HL-60/S4 treated with phorbol 12-myristate 13-acetate at 8.2 ng/mL for 4 days and 3 days (cell line): ENCODE results near the gene NPIPA5.
"Not testable (repeated sequence)": the region's sequence is repeated elsewhere in the genome, so short reads cannot be mapped to it uniquely, and the experiment has no call there.

Source experiments
- in situ Hi-C: fragments of 300-500 bp; cut with MboI; formaldehyde crosslinking; loops from 2 replicates; pipeline ENCODE4 v1.15.0; 2022; ENCODE audit warnings: low sequenced_read_pairs

NPIPA5 gene

DNA sequence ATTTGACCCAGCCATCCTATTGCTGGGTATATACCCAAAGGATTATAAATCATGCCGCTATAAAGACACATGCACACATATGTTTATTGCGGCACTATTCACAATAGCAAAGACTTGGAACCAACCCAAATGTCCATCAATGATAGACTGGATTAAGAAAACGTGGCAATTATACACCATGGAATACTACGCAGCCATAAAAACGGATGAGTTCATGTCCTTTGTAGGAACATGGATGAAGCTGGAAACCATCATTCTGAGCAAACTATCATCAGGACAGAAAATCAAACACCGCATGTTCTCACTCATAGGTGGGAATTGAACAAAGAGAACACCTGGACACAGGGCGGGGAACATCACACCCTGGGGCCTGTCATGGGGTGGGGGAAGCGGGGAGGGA lies 14.9 kb upstream of the NPIPA5 start:
- in situ Hi-C loops = not testable (repeated sequence)

DNA sequence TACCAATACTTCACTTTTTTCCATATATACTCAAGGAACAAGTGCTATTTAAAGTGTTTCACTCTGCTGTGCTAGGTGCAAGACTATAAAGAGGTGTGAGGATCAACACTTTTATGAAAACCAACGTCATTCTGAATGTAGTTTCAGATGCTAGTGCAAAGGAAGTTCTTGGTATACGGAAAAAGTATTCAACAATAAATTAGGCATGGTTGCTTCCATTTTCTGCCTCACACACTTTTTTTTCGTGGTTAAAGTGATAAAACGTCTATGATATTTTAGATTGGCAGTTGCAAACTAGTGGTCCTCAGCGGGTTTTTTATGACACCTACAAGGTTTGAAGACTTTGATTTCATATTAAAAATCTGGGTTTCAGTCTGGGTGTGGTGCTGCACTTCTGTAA lies 11.8 kb upstream of the NPIPA5 start:
- in situ Hi-C loops = not testable (repeated sequence)

DNA sequence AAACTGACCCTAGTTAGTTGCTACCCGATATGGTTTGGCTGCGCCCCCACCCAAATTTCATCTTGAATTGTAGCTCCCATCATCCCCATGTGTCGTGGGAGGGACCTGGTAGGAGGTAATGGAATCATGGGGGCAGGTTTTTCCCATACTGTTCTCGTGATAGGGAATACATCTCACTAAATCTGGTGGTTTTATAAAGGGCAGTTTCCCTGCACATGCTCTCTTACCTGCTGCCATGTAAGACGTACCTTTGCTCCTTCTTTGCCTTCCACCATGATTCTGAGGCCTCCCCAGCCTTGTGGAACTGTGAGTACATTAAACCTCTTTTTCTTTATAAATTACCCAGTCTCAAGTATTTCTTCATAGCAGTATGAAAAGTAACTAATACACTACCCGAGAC lies 10.0 kb upstream of the NPIPA5 start:
- in situ Hi-C loops = not testable (repeated sequence)

DNA sequence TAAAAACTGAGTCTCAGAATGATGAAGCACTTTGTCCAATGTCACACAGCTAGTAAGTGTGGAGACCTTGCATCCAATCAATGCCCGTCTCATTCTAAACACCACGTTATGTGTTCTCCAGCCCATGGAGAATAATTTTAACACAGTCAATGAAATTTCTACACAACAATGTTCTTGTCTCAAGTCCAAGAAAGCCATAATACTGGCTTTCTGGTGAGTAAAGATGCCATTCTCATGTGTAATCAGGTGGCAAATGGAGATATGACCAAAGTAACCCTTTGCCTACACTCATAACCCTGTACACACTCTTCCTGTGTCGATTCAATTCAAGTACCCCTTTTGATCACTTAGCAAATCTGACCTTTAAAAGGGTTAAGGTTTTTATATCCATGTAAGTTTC lies 4.7 kb upstream of the NPIPA5 start:
- in situ Hi-C loops = not testable (repeated sequence)

DNA sequence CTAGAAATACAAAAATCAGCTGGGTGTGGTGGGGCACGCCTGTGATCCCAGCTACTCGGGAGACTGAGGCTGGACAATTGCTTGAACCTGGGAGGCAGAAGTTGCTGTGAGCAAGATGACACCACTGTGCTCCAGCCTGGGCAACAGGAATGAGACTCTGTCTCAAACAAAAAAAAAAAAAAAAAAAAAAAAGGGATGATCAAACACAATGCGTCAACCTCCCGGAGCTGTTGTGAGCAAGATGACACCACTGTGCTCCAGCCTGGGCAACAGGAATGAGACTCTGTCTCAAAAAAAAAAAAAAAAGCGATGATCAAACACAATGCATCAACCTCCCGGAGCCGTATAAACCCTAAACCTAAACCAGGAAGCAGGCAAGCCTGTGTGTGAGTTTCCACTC lies 20.6 kb downstream of the NPIPA5 start:
- in situ Hi-C loops = not testable (repeated sequence)

DNA sequence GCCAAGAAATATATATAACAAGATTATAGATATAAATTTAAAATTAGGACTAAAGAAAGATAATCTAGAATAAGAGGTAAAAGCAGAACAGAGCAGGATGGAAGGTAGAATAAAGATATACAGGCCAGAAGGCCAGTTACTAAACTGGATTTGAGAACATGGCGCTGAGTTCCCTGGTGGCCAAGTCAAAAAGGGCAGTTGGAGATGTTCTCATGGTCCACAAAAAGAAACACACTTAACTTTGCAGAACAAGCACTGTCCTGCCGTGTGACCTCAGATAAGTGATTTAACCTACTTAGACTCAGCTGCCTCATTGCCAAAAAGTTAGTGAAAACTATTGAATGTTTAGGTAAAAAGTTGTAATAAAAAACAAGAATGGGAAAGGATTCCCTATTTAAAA lies 23.2 kb downstream of the NPIPA5 start:
- in situ Hi-C loops = not testable (repeated sequence)

DNA sequence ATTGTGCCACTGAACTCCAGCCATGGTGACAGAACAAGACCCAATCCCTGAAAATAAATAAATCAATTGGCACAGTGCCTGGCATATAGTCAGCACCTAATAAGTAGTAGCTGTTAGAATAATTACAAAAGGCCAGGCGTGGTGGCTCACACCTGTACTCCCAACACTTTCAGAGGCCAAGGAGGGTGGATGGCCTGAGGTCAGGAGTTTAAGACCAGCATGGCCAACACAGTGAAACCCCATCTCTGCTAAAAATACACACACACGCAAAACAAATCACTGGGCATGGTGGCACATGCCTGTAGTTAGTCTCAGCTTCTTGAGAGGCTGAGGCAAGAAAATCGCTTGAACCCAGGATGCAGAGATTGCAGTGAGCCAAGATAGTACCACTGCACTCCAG lies 25.2 kb downstream of the NPIPA5 start:
- in situ Hi-C loops = not testable (repeated sequence)

DNA sequence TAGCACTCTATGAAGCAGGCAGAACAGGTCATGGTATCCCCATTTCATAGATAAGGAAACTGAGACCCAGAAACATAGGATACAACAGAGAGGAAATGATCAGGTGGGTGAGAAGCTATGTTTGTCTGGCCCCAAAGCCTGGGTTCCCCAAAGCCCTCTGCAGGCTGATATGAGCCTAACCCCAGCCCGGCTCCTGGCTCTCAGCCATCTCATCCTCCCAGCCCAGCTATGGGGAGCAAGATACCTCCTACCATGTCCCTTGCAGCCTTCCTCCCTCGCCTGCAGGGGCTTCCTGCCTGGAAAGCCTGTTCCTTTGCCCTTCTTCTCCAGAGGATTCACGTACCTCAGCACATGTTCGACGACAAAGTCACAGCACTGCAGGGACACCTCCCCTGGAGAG lies 26.3 kb downstream of the NPIPA5 start:
- in situ Hi-C loops = not testable (repeated sequence)

DNA sequence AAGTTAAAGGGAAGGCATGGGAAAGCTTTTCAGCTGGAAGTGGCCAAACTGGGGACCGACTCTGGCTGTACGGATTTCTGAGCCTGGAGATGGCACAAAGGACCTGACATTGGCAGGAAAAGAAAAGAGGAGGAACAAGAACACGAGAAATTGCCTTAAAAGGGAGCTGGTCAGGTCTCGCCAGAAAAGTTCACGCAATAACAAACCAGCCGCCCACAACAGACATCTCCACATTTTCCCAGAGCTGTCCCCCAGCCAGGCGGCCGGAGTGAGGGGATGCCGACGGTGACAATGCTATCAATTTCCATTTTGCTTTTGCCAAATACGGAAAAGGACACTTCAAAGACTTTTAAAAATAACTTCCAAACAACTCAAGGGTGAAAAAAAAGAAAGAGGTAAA lies 26.8 kb downstream of the NPIPA5 start:
- in situ Hi-C loops = not testable (repeated sequence)

DNA sequence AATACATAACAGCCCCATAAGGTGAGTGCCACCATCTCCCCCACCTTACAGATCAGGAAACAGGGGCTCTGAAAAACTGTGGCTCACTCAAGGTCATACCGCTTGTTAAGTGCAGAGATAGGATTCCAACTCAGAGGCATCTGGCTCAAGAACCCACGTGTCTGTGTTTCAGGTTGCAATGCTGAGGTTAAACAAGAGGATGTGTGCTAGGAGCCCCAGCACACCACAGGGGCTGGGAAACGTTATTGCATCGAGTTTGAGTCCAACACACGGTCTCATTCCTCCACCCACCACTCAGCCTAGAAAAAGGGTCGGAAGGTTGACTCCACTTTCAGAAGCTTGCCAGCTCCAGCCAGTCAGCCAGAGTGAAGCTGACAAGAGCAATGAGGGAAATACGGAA lies 29.4 kb downstream of the NPIPA5 start:
- in situ Hi-C loops = not testable (repeated sequence)

DNA sequence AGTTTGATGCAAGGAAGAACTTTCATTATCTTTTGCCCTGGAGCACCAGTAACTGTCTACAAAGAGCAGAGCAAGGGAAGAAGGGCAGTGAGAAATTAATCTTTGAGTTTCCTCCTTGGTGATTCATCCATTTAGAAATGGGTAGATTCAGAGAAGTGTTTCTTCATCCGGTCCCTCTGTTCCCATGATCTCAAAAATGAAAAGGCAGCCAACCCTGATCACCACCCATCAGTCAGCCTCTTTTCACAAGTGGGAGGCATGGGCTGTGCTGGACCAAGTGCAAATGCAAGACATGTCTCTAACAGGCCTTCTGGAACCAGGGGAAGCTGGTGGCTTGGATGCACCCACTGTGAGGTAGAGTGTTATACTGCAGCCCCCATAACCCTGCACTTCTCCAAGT lies 35.8 kb downstream of the NPIPA5 start:
- in situ Hi-C loops = not testable (repeated sequence)

DNA sequence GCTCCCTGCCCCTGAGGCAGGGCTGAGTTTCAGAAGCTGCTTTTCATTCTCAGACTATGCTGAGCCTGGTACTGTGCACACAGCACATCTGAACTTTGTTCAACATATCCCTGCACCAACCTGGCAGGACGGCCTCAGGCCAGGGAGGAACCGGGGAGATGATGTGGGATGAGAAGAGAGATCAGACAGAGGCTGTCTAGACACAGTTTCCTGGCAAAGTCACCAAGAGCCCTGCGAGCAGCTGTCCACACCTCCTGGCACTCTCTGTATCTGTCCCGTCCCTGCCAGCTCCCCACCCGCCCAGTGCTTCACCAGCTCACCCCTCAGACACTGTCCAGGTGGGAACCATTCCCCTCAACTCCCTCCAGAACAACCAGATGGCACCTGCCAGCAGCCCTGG lies 39.1 kb downstream of the NPIPA5 start:
- in situ Hi-C loops = not testable (repeated sequence)

DNA sequence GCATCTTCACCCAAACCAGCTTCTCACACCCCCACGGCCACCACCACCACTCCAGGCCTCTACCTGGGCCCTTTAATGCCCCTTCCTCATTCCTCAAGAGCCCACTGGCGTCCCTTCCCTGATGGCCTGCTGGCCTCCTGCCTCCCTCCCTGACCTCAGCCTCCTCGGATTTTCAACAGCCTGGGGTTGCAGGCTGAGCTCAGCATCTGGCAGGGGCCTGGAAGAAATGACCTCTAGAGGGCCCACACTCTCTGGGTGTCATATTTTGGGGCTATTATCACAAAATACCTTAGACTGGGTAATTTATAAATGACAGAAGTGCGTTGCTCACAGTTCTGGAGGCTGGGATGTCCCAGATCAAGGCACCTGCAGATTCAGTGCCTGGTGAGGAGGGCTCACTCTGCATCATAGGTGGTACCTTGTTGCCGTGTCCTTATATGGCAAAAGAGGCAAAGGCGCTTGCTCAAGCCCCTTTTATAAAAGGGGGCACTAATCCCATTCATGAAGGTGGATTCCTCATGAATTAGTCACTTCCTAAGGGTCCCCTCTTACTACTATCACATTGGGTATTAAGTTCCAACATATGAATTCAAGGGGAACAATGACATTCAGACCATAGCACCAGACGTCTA lies 40.0 kb downstream of the NPIPA5 start:
- in situ Hi-C loops = not testable (repeated sequence)

DNA sequence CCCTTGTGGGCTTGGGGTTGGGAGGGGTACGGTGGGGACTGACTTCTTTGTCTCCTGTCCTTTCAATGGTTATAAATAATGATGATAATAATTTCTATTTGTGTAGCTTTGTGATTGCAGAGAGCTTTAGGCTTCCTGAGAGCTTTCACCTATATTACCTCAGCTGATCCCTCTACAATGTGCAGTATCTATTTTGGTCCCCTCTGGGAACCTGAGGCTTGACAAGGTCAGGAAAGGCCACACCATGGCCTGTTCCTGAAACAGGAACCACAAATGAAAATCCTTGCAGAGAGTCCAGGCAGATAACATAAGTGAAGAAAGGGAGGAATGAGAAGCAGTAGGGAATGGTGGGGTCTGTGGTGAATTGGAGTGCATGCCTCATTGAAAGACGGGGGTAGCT lies 42.5 kb downstream of the NPIPA5 start:
- in situ Hi-C loops = not testable (repeated sequence)

DNA sequence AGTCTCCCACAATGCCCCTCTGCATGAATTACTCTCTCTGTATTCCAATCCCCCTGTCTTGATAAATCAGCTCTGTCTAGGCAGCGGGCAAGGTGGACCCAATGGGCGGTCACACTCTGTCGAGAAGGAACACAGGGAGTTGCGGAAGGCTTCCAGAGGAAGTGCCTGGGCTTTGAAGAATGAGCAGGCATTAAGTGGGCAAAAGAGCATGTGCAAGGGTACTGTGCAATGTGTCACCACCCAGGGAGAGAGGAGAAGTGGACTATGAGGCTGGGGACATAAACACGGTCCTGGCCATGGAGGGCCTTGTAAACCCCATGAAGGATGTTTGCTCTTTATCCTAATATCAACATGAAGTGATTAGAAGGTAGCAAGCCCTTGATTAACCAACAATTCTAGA lies 44.1 kb downstream of the NPIPA5 start:
- in situ Hi-C loops = not testable (repeated sequence)

DNA sequence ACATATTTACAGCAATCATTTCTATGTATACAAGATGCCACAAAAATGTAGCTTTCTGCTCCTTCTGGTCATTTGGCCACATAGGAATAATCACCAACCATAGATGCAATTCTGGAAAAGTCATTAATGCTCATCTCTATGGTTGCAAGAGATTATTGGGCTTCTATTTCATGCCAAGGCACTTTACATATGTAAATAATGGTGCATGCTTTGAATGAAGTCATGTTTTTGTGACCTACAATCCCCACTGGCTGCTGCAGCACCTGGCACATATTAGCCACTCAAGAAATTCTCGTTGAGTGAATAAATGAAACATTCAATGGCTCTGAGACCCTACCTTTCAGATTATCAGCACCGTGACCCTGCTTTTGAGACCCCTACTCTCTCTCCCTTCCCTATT lies 47.1 kb downstream of the NPIPA5 start:
- in situ Hi-C loops = not testable (repeated sequence)

DNA sequence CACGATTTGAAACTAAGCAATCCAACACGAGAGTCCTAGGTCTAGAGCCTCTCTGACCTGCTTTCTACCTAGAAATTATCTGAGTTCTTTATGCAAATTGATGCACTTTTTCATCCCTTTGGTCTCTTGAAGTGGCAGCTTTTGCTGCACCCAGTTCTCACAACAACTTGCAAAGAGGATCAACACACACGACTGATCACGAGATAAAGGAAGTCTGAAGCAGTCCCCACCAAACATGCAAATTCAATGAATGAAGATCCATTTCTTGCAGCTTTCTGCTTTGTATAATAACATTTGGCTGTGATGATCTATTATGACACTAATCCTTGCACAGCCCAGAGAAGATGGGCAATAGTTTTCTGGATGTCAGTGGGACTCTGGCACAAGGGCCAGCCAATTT lies 53.1 kb downstream of the NPIPA5 start:
- in situ Hi-C loops = not testable (repeated sequence)

DNA sequence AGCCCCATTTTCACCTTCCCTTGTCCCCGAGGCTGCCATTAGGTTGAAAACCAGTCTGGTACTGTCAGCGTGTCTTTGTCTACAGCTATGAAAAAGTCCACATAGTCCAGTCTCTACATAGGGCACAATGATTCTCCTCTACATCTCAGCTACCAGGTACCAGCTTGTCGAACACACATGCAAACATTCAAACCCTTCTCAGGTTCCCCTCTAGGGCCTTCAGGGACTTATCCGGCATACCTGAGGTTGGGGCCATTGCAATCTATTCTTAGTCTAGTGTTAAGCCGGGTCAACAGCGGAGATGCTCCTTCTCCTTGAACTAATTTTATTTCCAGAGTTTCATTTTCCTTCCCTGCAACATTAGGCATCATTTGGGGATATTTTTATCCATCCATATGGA lies 54.7 kb downstream of the NPIPA5 start:
- in situ Hi-C loops = not testable (repeated sequence)

DNA sequence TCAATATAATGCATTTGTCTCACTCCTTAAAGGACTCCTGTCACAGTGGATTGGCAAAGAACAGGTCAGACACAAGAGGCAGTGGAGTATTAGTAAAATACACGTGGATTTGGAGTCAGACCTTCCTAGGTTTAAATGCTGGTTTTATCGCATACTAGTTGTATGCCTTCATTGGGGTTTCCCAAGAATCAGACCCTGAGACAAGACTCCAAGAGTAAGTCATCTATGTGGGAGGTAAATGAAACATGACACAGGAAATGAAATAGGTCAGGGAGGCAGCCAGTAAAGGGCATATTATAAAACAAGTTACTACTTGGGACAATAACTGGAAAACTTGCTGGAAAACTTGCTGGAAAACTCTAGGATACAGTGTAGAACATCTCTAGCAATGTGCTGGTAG lies 56.9 kb downstream of the NPIPA5 start:
- in situ Hi-C loops = not testable (repeated sequence)

DNA sequence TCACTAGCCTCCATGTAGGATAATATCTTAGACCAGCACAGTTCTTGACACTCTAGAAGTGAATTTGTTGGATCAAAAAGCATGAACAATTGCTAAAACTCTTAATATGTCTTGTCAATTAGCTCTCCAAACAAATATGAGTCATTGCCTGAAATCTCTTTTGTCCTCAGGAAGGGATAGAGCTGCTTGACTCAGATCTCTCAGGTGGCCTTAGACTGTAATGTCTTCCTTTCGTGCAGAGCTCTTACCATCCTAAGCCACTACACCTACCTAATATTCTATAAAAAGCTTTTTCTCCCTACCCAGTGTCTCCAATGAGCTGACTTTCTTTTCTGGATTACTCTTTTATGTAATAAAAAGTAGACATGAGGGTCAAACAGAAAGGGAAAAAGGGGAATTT lies 63.5 kb downstream of the NPIPA5 start:
- in situ Hi-C loops = not testable (repeated sequence)
